GM19452 (cell line): Measurements from ENCODE around the gene FBXW8.

Experiments used
- ATAC-seq: cut with Tn5 transposase; IDR thresholded peaks from one replicate; pipeline ENCODE4 v1.9.1; 2021; ENCODE audit not compliant: unreplicated experiment

FBXW8 gene

DNA sequence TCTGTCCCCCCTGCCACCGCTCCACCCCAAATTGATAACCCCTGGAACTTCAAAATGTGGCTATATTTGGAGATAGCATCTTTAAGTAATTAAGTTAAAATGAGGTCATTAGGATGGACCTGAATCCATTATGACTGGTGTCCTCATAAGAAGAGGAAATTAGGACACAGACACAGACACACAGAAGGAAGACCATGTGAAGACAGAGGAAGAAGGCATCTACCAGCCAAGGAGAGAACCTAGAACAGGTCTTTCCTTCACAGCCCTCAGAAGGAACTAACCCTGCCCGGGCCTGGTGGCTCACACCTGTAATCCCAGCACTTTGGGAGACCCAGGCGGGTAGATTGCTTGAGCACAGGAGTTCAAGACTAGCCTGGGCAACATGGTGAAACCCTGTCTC lies 25.9 kb upstream of the FBXW8 start:
- no peak for ATAC-seq

DNA sequence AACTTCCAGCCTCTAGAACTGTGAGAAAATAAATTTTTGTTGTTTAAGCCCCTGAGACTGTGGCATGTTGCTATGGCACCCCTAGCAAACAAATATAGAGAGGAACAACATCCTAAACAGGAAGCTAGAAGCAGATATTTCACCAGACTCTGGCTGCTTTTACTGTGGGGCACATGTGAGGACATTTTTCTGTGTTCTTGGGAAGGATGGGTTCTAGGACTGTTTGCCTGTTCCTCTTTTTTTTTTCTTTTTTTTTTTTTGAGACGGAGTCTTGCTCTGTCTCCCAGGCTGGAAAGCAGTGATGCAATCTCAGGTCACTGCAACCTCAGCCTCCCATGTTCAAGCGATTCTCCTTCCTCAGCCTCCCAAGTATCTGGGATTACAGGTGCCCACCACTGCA lies 25.3 kb upstream of the FBXW8 start:
- no peak for ATAC-seq

DNA sequence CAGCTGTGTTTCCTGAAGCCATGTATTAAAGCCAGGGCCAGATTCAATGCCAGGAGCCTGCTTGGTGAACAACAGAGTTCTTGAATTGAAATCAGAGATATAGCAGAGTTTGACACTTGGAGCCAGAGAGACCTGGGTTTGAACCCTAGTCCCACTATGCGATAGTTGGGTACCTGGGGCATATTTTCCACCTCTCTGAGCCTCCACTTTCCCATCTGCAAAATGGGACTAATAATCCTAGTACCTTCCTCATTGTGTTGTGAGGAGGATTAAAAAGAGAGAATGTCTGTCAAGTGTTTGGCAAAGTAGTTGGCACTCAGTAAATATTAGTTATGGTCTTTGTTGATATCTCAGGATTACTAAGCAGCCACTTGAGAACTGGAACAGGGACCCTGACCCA lies 23.5 kb upstream of the FBXW8 start:
- ATAC-seq, result no peak

DNA sequence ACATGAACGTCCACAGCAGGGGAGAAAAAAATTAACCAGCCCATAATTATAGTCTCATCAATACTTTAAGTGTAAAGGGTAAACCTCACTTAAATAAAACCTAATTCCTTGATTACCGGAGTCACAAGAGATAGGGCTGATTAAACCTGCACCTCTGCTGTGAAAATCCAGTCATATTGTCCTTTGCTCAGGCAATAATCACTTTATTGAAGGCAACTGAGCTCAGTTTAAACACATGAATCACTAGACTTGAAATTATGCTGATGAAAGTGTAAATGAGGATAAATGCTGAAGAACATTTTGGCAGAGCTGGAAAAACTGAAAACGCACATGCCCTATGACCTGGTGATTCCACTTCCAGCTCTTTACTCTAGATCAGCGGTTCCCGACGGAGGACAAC lies 22.9 kb upstream of the FBXW8 start:
- ATAC-seq, result no peak

DNA sequence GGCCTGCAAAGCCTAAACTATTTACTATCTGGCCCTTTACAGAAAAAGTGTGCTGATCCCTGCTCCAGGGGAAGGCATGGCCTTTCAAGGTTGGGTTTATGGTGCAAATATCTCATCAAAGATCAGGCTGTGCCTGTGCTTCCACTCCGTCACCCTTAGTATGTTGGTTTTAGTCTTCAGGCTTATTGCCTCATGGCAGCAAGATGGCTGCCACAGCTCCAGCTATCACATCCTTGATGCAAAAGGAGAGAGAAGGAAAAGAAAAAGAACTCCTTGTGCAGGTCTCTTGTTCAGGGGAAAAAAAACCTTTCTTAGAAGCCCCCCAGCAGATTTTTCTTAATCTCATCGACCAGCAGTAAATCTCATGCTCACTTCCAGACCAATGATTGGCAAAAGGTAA lies 20.4 kb upstream of the FBXW8 start:
- ATAC-seq, result no peak

DNA sequence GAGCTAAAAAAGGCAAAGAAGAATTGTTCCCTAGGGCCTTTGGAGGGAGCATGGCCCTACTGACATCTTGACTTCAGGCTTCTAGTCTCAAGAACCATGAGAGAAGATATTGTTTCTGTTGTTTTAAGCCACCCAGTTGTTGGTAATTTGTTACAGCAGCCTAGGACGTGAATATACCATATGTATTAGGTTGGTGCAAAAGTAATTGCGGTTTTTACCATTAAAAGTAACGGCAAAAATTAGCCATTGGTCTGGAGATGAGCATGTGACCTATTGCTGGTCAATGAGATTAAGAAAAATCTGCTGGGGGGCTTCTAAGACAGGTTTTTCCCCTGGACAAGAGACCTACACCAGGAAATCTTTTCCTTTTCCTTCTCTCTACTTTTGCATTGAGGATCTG lies 19.7 kb upstream of the FBXW8 start:
- ATAC-seq, result no peak

DNA sequence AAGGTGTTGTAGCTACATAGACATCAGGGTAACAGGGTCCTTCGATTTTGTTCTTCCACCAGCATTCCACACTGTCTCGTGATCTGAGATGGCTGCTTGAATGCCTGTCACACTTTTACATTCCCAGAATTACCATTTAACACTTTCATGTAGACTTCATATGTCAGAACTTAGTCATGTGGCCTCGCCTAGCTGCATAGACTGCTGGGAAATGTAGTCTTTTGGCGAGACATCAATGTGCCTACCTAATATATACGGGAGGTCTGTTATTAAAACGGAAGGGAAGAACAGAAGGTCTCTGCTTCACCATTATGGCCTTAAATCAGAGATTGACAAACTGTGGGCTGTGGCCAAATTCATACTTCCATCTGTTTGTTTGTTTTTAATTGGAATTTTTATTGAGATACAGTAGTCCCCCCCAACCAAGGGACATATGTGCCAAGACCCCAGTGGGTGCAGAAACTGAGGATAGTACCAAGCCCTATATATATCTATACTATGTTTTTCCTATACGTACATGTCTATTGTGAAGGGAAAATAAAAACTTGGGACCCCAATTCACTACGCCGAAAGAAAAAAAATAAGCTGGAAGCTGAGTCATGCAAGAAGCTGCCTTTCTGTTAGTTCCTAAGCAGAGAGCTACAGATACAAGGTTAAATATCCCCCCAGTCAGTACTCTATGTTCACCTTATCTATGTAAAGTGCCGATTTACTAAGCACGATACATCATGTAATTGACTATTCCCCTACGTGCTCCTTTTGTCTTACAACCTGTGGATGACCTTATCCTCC lies 18.2 kb upstream of the FBXW8 start:
- no peak for ATAC-seq

DNA sequence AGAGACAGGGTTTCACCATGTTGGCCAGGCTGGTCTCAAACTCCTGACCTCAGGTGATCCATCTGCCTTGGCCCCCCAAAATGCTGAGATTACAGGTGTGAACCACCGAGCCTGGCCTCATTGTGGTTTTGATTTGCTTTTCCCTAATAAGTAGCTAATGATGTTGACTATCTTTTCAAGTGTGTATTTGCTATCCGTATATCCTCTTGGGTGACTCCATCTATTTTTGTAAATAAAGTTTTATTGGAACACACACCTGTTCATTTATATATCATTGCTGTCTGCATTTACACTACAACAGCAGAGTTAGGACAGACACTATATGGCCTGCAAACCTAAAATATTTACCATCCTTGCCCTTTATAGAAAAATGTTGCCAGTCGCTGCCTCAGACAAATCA lies 15.8 kb upstream of the FBXW8 start:
- no peak for ATAC-seq

DNA sequence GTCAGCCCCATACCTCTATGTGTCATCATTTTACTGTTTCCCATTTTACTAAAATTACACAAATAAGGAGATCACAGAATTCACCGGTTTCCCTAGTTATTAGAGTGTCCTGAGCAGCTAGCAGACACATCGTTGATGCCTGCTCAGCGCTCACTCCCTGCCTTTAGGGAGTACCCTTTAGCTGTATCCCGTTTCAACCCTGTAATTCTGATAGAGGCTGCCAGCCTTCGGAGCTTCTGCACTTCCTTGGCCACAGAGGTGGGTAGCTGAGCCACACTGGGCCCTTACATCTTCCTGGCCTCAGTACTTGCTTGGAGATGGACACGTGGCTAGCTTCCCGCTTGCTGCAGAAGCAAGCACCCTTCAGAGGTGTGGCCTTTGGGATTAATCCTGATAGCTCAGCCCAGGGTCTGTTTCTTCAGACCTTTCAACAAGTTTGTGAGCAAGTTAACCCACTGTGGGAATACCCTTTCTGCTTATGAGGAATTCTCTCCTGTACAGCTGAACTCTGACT lies 14.3 kb upstream of the FBXW8 start:
- ATAC-seq, result no peak

DNA sequence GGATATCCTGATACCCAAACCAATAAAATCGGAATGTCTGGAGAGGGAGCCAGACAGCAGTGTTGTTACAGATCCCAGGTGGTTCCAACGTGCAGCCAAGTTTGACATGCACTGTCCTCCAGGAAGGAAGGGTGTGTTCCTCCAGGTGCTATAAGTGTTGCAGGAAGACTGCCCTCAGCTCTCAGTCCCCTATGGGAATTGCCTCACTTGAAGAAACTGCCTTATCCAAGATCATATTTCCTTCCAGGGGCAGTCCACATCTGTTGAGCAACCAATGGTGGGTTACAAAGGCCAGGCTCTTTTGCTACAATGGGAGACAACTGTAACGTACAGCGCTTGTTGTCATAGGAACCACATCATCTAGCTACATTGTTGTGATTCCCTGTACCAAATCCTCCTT lies 13.3 kb upstream of the FBXW8 start:
- ATAC-seq, result no peak

DNA sequence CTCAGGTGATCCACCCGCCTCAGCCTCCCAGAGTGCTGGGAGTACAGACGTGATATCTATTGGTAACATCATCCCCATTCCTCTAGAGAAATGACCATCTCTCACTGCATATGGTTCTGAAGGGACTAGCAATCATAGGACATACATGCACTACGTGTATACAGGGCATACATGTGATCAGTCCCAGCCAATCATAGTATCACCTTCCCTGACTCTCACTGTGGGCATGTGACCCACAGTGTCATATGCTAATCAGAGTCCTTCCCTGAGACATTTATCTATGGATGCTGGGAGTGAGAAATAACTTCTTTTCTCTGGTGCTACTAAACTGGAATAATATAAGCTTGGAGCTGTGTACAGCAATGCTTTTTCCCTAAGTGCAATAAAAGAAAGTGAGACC lies 12.1 kb upstream of the FBXW8 start:
- ATAC-seq, result no peak

DNA sequence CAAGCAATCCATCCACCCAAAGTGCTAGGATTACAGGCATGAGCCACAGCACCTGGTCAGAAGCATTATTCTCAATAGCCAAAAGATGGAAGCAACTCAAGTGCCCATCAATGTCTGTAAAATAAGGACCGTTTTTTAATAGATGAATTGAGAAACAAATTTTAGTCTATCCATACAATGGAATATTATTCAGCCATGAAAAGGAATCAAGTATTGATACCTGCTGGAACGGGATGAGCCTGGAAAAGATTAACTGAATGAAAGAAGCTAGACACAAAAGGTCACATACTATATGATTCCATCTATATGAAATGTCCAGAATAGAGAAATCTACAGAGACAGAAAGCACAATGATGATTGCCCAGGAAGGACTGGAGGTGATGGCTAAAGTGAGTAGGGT lies 9.1 kb upstream of the FBXW8 start:
- ATAC-seq, result no peak

DNA sequence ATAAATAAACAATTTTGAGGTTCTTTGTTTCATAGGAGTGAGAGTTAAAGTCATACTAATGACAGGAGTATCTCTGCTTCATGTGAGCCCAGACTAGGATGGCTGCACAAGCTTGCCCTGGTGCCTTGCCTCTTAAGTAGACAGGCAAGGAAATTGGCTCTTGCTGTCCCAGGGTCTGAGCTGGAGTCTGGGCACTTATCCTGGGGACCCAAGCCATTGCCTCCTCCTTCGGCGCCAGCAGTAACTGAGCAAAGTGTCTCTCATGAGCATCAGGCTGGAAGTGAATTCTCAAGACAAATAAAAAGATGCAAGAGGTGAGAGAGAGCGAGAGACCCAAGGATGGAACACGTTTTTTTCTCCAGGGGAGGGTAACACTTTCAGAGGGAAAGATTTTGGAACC lies 6.9 kb upstream of the FBXW8 start:
- ATAC-seq, result no peak

DNA sequence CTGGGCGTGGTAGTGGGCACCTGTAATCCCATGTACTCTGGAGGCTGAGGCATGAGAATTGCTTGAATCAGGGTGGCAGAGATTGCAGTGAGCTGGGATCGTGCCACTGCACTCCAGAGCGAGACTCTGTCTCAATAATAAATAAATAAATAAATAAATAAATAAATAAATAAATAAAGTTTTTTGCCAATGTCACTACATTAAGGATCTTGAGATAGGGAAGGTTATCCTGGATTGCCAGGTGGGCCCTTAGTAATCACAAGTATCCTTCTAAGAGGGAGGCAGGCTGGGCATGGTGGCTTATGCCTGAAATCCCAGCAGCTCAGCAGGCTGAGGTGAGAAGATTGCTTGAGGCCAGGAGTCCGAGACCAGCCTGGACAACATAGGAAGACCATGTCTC lies 4.5 kb upstream of the FBXW8 start:
- no peak for ATAC-seq

DNA sequence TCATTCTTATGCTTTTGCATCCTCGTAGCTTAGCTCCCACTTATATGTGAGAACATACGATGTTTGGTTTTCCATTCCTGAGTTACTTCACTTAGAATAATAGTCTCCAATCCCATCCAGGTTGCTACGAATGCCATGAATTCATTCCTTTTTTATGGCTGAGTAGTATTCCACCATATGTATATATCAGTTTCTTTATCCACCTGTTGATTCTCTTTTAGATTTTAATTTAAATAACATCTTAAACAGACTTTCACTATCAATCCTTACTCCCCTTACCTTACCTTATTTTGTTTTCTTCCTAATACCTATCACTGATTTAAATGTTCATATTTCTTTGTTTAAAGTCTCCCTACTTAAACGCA lies 488 bp upstream of the FBXW8 start:
- no peak for ATAC-seq

DNA sequence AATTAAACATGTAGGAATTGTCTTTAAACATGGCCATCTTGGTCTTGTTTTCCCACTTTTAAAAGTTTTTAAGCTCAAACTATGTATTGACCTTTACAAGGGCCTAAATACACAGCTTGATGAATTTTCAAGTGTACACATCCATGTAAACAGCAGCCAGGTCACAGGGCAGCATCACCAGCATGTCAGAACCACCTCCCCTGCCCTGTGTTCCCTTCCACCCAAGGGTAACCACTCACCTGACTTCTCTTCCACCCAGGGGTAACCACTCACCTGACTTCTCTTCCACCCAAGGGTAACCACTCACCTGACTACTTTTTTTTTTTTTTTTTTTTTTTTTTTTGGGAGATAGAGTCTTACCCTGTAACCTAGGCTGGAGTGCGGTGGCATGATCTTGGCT lies 4.6 kb downstream of the FBXW8 start:
- ATAC-seq, result no peak

DNA sequence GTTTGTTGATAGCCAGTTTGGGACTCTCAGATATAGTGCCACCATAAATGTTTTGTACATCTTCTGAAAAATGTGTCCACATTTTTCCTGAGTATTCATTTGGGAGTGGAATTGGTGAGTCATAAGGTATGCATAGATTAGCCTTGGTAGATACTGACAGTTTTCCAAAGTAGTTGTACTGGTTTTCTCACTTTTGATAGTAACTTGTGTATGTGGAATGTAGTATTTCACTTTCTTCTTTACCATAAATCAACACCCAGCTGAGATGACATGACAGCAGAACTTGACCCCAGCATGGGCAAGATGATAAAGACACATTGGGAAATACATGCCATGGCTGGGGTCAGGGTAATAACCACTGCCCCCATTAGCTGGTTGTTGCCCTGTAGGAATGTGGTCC lies 5.4 kb downstream of the FBXW8 start:
- ATAC-seq, result no peak

DNA sequence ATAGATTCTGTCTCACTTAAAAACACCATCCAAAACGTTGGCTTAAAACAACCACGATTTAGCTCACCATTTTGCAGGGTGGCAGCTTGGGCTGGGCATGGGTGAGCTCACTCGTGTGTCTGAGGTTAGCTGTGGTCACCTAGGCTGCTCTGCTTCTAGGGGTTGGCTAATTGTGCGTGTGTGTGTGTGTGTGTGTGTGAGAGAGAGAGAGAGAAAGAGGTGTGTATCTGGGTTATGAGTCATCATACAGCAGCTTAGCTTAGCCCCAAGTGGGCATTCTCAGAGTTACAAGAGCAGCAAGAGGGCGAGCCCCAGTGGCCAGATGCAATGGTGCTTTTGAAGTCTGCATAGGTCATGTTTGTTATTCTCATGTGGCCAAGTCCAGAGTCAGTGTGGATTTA lies 6.0 kb downstream of the FBXW8 start:
- peak; percentile 80 for ATAC-seq

DNA sequence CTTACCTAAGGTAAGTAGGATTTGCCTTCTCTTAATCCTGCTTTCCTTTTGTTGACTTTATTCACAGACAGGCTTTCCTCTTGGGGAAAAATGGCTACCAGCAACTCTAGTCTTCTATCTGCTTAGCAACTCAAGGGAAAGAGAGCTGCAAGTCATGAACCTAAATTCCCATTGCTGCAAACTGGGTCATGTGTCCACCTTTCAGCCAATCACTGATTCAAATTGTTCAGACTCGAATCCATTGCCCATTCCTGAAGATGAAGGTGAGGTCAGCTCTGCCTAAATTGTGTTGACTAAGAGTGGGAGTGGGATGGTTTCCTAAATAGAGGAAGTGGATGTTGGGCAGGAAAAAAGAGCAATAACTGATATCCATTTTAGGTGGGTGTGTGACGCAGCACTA lies 7.7 kb downstream of the FBXW8 start:
- ATAC-seq, result no peak

DNA sequence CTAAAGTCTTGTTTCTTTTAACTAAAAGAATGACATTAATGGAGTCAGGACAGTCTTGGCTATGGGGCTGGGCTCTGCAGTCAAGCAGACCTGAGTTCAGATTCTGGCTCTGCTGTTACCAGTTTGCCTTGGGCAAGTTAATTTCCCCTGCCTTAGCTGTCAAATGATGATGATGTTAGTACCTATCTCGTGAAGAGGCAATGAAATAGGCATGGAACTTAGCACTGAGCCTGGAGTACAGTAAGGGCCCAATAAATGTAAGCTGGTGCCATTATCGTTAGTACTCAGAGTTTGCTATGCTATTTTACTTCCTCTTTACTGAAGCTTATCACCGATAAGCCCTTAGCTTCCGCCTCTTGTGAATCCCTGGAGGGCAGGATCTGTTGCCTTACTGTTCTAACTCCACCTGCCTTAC lies 8.5 kb downstream of the FBXW8 start:
- ATAC-seq, result no peak

DNA sequence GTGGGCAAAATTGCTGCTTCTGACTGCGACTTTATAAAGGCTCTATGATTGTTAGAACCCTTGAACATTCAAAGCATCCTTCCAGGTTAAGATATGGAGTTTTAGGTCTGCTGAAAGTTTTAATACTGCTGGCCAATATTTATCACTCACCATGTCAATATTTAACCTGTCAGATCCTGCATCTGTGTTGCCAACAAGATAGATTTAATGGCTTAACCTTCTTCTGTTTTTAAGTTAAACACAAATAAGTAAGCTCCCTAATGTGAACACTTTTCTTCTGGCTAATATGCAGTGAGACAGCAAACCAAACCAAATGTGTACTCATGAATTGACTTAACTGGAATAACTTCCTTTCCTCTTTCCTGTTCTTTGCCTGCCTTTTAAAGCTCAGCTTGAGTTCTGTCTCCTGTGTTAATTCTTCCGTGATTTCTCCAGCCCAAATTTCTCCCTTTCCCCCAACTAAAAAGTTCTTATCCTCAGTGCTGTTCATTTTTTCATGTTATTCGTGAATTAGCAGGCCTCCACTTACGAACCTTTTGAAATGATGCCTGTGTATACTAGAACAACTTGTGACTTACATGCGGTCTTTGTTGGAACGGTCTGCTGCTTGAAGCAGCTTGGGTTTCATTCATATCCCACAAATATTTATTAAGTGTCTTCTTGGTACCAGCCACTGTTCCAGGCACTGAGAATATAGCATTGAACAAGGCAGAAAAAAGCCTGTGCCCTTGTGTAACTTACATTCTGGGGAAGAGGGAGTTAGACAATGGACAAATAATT lies 9.1 kb downstream of the FBXW8 start:
- ATAC-seq, result no peak

DNA sequence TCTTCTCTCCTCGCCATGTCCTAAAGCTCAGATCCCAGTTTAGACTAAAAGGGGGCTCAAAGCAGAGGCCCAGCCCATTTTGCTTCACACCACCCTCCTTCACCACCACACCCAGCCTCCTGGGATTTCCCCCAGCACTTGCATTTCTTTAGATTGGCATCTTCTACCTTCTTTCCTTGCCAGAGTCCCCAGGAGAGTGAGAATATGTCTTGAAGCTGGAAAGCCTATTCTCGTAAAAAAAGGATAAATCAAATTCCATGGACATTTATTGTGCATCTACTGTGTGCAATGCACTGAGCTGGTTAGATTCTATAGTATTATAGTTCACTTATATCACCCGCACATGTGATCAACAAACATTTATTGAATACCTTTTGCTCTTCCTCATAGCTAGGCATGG lies 10.2 kb downstream of the FBXW8 start:
- ATAC-seq, result no peak
